Upper lobe of left lung (tissue), 4 donors: ENCODE measurements around the gene GABBR2.

Experiments used
- EP300 ChIP-seq, 4 donors: sonication (generic); formaldehyde crosslinking; IDR thresholded peaks; one replicate each; pipeline ENCODE4 v1.5.1; 2017; ENCODE audit warnings: antibody characterized with exemption in 4 of 4, control low read depth in 2 of 4
- POLR2A ChIP-seq, 4 donors: fragments of 450-650 bp; IDR thresholded peaks; one replicate each; pipeline ENCODE4 v1.5.1; 2016 to 2017; ENCODE audit warnings: antibody characterized with exemption in 4 of 4, mild to moderate bottlenecking in 2 of 4
- TF ChIP-seq, protein P1 (sequence below), 6 experiments: fragments of 450-650 bp in 4 of 6; fragments of 200-600 bp in 2 of 6; sonication (generic) in 2 of 6; IDR thresholded peaks; one replicate each; pipeline ENCODE4 v1.5.1; 2016 to 2019; ENCODE audit warnings: antibody characterized with exemption in 6 of 6

GRCh38 chr9:98743329-98743728, 34.6 kb upstream of the GABBR2 start:
- TF ChIP-seq EP300 (IDR thresholded peaks at IDR 0.05) = no peak
- TF ChIP-seq, protein P1, sequence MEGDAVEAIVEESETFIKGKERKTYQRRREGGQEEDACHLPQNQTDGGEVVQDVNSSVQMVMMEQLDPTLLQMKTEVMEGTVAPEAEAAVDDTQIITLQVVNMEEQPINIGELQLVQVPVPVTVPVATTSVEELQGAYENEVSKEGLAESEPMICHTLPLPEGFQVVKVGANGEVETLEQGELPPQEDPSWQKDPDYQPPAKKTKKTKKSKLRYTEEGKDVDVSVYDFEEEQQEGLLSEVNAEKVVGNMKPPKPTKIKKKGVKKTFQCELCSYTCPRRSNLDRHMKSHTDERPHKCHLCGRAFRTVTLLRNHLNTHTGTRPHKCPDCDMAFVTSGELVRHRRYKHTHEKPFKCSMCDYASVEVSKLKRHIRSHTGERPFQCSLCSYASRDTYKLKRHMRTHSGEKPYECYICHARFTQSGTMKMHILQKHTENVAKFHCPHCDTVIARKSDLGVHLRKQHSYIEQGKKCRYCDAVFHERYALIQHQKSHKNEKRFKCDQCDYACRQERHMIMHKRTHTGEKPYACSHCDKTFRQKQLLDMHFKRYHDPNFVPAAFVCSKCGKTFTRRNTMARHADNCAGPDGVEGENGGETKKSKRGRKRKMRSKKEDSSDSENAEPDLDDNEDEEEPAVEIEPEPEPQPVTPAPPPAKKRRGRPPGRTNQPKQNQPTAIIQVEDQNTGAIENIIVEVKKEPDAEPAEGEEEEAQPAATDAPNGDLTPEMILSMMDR (IDR thresholded peaks at IDR 0.05) = no peak
- TF ChIP-seq POLR2A (IDR thresholded peaks at IDR 0.05) = no peak
